Mesothelial cell of epicardium (in vitro differentiated cells): Measurements from ENCODE around the gene DNM2. TPM values are rescaled to one million over a fixed set of nuclear protein-coding genes. Genes with fewer than 3 reads are reported as not detected.
A peak's percentile ranks its signal among the peaks of the same experiment; 100 is the strongest.
"Not testable (repeated sequence)": the region's sequence is repeated elsewhere in the genome, so short reads cannot be mapped to it uniquely, and the experiment has no call there.

Experiments used
- DNase-seq, 2 experiments: peaks; one replicate each; pipeline ENCODE4 v3.0.0; 2021; ENCODE audit warnings: low spot score in 2 of 2; ENCODE audit not compliant: unreplicated experiment in 2 of 2
- H3K27ac Mint-ChIP-seq: 2 replicates; pipeline ENCODE4 v1.8.0; 2021; ENCODE audit warnings: mixed read lengths
- H3K27me3 Mint-ChIP-seq: 2 replicates; pipeline ENCODE4 v1.8.0; 2021; ENCODE audit warnings: low read depth, mixed read lengths
- H3K36me3 Mint-ChIP-seq: 2 replicates; pipeline ENCODE4 v1.8.0; 2021; ENCODE audit warnings: mixed read lengths
- H3K4me1 Mint-ChIP-seq: 2 replicates; pipeline ENCODE4 v1.8.0; 2021; ENCODE audit warnings: mixed read lengths
- H3K4me3 Mint-ChIP-seq: 2 replicates; pipeline ENCODE4 v1.8.0; 2021; ENCODE audit warnings: mild to moderate bottlenecking, moderate library complexity, mixed read lengths
- H3K9me3 Mint-ChIP-seq: 2 replicates; pipeline ENCODE4 v1.8.0; 2021; ENCODE audit warnings: mixed read lengths
- microRNA-seq: library from miRNA; unstranded; fragments of <30 nt; microRNA quantifications from one replicate; pipeline ENCODE4 v1.2.0, GENCODE V29; 2021; ENCODE audit warnings: inconsistent platforms, mixed read lengths
- total RNA-seq: library from RNA; stranded (reverse); gene quantifications from 3 replicates; pipeline ENCODE4 v1.2.1, GENCODE V29; 2021
- TF ChIP-seq, protein P1 (sequence below): fragments of 200-600 bp; sonication (generic); IDR thresholded peaks from one replicate; pipeline ENCODE4 v1.5.0; 2021; ENCODE audit warnings: antibody characterized with exemption; ENCODE audit not compliant: unreplicated experiment

DNM2 gene
- total RNA-seq, 1 donor from 2014 or later: 128 TPM

- TF ChIP-seq, protein P1, sequence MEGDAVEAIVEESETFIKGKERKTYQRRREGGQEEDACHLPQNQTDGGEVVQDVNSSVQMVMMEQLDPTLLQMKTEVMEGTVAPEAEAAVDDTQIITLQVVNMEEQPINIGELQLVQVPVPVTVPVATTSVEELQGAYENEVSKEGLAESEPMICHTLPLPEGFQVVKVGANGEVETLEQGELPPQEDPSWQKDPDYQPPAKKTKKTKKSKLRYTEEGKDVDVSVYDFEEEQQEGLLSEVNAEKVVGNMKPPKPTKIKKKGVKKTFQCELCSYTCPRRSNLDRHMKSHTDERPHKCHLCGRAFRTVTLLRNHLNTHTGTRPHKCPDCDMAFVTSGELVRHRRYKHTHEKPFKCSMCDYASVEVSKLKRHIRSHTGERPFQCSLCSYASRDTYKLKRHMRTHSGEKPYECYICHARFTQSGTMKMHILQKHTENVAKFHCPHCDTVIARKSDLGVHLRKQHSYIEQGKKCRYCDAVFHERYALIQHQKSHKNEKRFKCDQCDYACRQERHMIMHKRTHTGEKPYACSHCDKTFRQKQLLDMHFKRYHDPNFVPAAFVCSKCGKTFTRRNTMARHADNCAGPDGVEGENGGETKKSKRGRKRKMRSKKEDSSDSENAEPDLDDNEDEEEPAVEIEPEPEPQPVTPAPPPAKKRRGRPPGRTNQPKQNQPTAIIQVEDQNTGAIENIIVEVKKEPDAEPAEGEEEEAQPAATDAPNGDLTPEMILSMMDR: no peak
- no peak overlapping the region for H3K4me3 Mint-ChIP-seq
- no peak for DNase-seq
- H3K9me3 Mint-ChIP-seq: no peaks in the 10 kb centered on the region
- no peaks in the 10 kb centered on the region for H3K27me3 Mint-ChIP-seq
- H3K4me1 Mint-ChIP-seq: peaks cover 10% of the 10 kb centered on the region
- no peak overlapping the region for H3K27ac Mint-ChIP-seq
- no peaks in the 10 kb centered on the region for H3K36me3 Mint-ChIP-seq
These were observed 158.8 kb downstream of the DNM2 start for GRCh38 chr19:10876459-10877240.

GRCh38 chr19:10877608-10878007 lies 159.7 kb downstream of the DNM2 start:
- not testable (repeated sequence) for H3K36me3 Mint-ChIP-seq, DNase-seq, H3K27ac Mint-ChIP-seq, H3K4me3 Mint-ChIP-seq, H3K27me3 Mint-ChIP-seq, H3K4me1 Mint-ChIP-seq, H3K9me3 Mint-ChIP-seq

DNA sequence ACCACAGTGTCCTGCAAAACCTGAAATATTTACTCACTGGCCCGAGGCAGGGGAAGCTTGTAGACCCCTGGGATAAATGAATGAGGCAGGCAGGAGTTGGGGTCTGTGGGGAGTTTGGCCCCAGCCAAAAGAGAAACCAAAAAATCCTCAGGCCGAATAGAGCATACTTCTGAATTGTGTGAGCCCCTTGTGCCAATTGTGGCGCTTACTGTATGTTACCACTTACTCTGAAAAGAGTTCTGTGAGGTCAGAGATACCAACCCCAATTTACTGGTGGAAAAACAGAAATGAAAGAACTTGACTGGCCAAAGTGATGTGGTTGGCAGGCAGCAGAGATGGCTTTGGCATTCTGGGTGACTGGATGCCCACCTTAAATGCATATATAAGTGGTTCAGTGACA lies 160.4 kb downstream of the DNM2 start:
- no peaks in the 10 kb centered on the region for H3K36me3 Mint-ChIP-seq
- no peak for DNase-seq
- TF ChIP-seq, protein P1: no peak
- no peak overlapping the region for H3K4me3 Mint-ChIP-seq
- peaks cover 4% of the 10 kb centered on the region for H3K4me1 Mint-ChIP-seq
- no peaks in the 10 kb centered on the region for H3K27me3 Mint-ChIP-seq
- H3K9me3 Mint-ChIP-seq: no peaks in the 10 kb centered on the region
- H3K27ac Mint-ChIP-seq: peak overlapping the region; percentile 51

Small RNA genes lying within 50 kb of the gene (microRNA-seq; reads per million reads assigned to microRNA genes)
- gene MIR199A1: 2.3 reads per million
- not detected for gene MIR4748
- gene MIR638: not detected
- not detected for gene MIR6793

Other genes starting within 250 kb of the DNM2 start
- 61.2 to 71.0 TPM (median 69.5 TPM) in 3 replicates for gene KEAP1, start 214.7 kb upstream of the DNM2 start, total RNA-seq
- gene S1PR5, start 200.6 kb upstream of the DNM2 start, total RNA-seq: 2.2 to 2.4 TPM (median 2.4 TPM) in 3 replicates
- gene ATG4D, start 174.2 kb upstream of the DNM2 start, total RNA-seq: 31.9 to 37.3 TPM (median 33.1 TPM) in 3 replicates
- 27.4 to 31.2 TPM (median 30.6 TPM) in 3 replicates for gene KRI1, start 152.1 kb upstream of the DNM2 start, total RNA-seq
- gene CDKN2D, start 149.1 kb upstream of the DNM2 start, total RNA-seq: 2.6 to 3.1 TPM (median 2.7 TPM) in 3 replicates
- gene AP1M2, start 130.8 kb upstream of the DNM2 start, total RNA-seq: 25.9 to 32.5 TPM (median 32.1 TPM) in 3 replicates
- gene SLC44A2, start 92.5 kb upstream of the DNM2 start, total RNA-seq: 340 to 349 TPM (median 342 TPM) in 3 replicates
- 606 to 617 TPM (median 613 TPM) in 3 replicates for gene ILF3, start 63.7 kb upstream of the DNM2 start, total RNA-seq
- 57.9 to 66.6 TPM (median 62.5 TPM) in 3 replicates for gene QTRT1, start 16.6 kb upstream of the DNM2 start, total RNA-seq
- 30.0 to 35.0 TPM (median 30.9 TPM) in 3 replicates for gene TMED1, start 118.1 kb downstream of the DNM2 start, total RNA-seq
- gene C19orf38, start 130.3 kb downstream of the DNM2 start, total RNA-seq: 2.0 to 2.5 TPM (median 2.3 TPM) in 3 replicates
- gene CARM1, start 153.5 kb downstream of the DNM2 start, total RNA-seq: 71.4 to 78.0 TPM (median 76.4 TPM) in 3 replicates
- gene YIPF2, start 210.6 kb downstream of the DNM2 start, total RNA-seq: 62.8 to 66.2 TPM (median 64.4 TPM) in 3 replicates
- 25.5 to 31.5 TPM (median 26.8 TPM) in 3 replicates for gene TIMM29, start 210.7 kb downstream of the DNM2 start, total RNA-seq
- 251 to 274 TPM (median 259 TPM) in 3 replicates for gene SMARCA4, start 243.0 kb downstream of the DNM2 start, total RNA-seq